Mesenteric fat pad (tissue), 1 donor: ENCODE measurements around the gene CDYL2. TPM values are rescaled to one million over a fixed set of nuclear protein-coding genes. Genes with fewer than 3 reads are reported as not detected.
"Not testable (repeated sequence)": the region's sequence is repeated elsewhere in the genome, so short reads cannot be mapped to it uniquely, and the experiment has no call there.

ENCODE experiments used
- DNase-seq: peaks from one replicate; pipeline ENCODE4 v3.0.0-alpha.2; 2020; ENCODE audit warnings: low spot score
- long read RNA-seq: library from polyadenylated mRNA; unstranded; transcript quantifications from one replicate; pipeline ENCODE4 v2.0.0, GENCODE V29; 2020
- total RNA-seq: library from RNA; stranded (reverse); fragmentation: NEBNext Ultra II Directional; extraction: Animal tissue kit (Norgen Biotek cat#: 25700); gene quantifications from one replicate; pipeline ENCODE4 v1.2.1, GENCODE V29; 2021
- donor health status: DM: yes; HTN: yes; CAD: no.

The CDYL2 gene, protein sequence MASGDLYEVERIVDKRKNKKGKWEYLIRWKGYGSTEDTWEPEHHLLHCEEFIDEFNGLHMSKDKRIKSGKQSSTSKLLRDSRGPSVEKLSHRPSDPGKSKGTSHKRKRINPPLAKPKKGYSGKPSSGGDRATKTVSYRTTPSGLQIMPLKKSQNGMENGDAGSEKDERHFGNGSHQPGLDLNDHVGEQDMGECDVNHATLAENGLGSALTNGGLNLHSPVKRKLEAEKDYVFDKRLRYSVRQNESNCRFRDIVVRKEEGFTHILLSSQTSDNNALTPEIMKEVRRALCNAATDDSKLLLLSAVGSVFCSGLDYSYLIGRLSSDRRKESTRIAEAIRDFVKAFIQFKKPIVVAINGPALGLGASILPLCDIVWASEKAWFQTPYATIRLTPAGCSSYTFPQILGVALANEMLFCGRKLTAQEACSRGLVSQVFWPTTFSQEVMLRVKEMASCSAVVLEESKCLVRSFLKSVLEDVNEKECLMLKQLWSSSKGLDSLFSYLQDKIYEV
- total RNA-seq, result 24.0 TPM
- long read RNA-seq, partial matches to known transcripts, result 0 of 5 reads
- long read RNA-seq, other reads (novel, unspliced or antisense), result 5 of 5 reads

DNA sequence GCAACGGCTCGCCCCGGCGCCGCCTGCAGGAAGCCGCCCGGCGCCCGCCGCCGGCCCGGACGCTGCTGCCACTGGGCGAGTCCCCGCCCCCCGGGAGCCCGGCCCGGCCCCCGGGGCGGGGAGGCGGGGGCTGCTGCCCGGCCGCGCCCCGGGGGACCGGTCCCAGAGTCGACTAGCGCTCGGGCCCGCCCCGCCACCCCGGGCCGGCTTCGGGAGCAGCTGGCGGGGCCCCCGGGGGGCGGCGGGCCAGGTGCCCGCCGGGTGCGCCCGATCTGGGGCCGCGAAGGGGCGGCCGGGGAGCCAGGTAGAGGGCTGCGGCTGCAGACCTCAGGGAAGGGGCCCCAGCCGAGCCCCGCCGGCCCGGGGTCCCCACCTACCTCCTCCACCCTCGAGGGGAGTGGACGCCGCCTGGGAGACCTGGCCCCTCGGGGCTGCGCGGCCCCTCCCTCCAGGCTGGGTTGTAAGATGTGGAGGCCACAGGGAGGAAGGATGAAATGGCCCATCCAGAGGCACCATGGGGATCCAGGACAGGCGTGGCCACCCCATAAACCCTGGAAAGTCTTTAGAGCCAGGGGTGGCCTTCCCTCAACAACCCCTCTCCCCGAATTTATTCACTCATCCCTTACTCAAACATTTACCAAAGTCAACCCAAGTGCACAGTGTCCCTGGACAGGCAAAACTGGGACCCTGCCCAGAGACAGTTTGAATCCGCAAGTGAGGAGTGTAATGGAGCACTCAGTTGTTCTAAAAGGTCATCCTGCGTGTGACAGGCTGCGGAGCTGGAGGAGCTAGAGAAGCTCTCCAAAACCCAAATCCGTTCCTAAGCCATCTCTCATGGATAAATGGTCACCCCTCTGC lies at the start of gene CDYL2:
TSS of gene CDYL2 (minus strand) at position 73 of the 858 bp plus-strand sequence. CDS start 425 bp downstream, outside the sequence.
- no peak for DNase-seq

- DNase-seq, result no peak
Measured at GRCh38 chr16:80852261-80852872, 48.0 kb upstream of the CDYL2 start.

- DNase-seq, result no peak
Measured at GRCh38 chr16:80851831-80852230, 47.4 kb upstream of the CDYL2 start.

- DNase-seq, result no peak
Measured at GRCh38 chr16:80850757-80851156, 46.4 kb upstream of the CDYL2 start.

DNA sequence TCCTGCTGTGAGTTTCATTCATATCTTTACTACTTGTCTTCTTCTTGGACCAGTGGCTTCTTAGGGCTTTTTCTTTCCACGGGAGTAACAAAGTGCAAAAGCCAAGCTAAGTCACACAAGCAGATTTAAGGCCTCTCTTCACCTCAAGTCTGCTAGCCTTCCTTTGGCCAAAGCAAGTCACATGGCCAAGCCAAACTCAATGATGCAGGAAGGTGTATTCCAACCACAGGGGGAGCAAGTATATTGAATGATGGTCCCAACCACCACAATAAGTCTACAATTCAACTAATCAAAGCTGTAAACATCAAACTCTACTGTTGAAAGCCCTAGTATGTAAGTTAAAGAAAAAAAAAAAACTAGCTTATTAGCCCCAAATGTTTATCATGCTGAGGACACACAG lies 44.5 kb upstream of the CDYL2 start:
- DNase-seq, result no peak

- DNase-seq, result no peak
Measured at GRCh38 chr16:80846680-80847079, 42.3 kb upstream of the CDYL2 start.

GRCh38 chr16:80846275-80846674 lies 41.9 kb upstream of the CDYL2 start:
- DNase-seq, result no peak

DNA sequence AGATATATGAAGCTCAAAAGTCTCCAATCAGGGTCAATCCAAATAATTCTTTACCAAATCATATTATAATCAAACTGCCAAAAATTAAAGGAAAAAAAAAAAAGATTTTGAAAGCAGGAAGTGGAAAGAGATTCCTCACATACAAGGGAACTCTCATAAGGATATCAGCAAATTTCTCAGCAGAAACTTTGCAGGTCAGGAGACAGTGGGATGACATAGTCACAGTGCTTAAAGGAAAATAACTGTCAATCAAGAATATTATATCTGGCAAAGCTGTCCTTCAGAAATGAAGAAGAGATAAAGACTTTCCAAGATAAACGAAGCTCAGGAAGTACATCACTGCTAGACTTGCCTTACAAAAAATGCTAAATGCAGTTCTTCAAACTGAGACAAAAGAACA lies 40.0 kb upstream of the CDYL2 start:
- DNase-seq, result no peak

- no peak for DNase-seq
Measured at GRCh38 chr16:80841231-80841630, 36.8 kb upstream of the CDYL2 start.

DNA sequence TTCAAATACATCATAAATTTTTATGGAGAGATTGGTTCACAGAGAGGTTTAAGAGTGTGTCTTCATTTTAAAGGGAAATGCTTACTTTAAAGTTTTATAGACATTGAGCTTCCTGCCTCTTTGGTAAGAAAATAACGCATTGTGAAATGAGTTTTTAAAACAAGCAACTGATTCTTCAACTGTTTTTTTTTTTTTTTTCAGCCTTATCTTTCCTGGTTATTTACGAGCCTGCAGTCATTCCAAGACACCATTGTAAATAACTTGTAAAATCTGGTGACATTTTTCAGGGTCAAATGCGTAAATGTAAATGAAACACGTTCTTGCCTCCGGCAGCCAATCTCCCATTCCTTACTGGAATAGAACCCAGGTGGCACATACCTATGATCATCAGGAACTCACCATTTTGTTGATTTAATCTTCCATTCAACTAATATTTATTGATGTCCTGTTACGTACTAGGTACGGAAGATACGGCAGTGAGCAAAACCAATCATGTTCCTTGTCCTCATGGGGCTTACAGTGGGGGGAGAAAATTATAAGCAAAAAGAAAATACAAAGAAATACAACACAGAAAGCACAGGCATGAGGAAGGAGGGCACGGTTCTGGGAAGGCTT lies 33.2 kb upstream of the CDYL2 start:
- no peak for DNase-seq

- no peak for DNase-seq
Measured at GRCh38 chr16:80836846-80837245, 32.4 kb upstream of the CDYL2 start.

GRCh38 chr16:80836202-80836601 lies 31.8 kb upstream of the CDYL2 start:
- DNase-seq, result no peak

- DNase-seq, result no peak
Measured at GRCh38 chr16:80831039-80831438, 26.6 kb upstream of the CDYL2 start.

DNA sequence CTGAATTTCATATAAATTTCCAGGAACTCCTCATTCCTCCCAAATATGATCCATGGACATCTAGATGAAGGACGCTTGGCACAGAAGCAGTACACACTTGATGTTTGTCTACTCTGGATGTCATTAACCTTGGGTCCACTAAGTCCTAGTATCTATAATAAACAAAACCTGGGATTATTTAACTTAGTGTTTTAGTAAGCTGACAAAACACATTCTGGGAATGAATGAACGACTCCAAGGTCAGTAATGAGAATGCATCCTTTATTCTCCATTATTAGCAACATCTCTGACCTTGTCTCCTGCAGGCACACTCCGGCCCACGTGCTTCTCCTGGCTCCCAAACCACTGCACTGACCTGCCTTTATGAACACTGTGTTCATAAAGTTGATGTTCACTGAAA lies 24.1 kb upstream of the CDYL2 start:
- no peak for DNase-seq

DNA sequence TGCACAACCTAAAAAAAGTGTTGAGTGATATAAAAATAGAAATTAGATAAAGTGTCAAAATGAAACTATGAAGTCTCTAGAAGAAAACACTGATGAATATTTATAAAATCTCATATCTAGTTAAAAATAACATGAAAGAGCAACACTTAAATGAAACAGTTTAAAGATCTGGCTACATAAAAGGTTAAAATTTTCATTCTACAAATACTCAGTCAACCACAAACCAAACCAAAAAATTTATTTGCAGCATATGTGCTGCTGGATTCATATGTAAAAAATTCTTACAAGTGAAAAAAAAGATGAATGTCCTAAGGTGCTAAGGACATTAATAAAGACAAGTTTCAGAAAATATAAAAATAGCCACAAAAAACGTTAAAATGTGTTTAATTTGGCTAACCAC lies 22.6 kb upstream of the CDYL2 start:
- no peak for DNase-seq

- DNase-seq, result no peak
Measured at GRCh38 chr16:80825365-80825758, 21.0 kb upstream of the CDYL2 start.

DNA sequence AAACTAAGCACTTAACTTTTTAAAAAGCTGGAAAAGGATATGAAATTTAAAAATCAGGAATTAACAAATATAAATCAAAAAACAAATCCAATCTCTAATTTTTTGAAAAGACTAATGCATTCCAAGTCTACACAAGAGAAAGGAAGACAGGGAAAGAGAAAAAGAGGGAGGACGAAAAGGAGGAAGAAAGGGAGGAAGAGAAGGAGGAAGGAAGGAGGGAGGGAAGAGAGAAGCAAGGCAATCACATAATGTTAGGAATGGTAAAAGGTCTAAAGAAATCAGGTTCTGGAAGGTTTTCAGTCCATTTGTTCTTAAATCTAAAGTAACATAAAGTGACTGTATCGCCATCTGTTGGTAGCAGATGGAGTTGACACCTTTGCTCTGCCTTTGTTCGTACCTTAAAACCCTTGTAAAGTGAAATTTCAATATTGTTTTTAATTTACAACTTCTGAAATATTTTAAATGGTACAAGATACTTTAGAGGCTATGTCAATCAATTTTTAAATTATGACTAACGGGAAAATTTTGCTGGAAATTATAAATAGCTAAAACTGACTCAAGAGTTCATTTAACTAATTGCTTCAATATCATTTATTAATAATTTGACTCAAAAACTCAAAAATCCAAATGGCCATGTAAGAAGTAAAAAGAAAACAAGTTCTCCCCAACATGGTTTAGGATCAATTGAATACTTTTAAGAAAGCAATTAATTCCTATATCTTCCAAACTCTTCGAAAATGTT lies 20.4 kb upstream of the CDYL2 start:
- DNase-seq, result no peak

DNA sequence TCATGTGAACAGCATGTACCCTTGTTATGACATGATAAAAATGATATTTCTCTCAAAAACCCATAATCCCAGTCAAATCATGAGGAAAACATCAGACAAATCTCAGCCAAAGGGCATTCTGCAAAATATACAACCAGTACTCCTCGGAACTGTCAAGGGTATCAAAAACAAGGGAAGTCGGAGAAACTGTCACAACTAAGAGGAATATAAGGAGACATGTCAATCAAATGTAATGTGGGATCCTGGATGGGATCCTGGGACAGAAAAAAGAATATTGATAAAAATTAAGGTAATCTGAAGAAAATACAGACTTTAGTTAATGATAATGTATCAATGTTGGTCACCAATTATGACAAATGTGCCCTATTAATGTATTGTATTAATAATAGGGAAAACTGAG lies 15.6 kb upstream of the CDYL2 start:
- no peak for DNase-seq

DNA sequence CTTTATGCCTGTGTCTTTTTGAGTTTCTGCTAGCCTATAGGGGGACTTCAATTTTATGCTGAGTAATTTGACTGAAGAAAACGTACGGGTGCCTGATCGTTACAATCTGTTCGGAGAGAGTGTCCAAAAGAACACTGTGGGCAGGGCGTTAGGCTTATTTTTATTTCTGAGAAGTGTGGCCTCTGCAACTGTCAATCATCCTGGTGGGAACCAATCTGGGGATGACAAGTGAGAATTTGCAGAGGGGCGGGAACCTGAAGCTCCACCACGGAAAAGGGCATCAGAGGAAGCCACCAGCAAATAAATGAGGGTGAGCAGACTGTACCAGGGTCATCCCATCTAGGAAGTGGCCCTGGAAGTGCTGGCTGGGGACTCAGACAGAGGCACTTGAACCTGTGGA lies 12.0 kb upstream of the CDYL2 start:
- DNase-seq, result no peak

DNA sequence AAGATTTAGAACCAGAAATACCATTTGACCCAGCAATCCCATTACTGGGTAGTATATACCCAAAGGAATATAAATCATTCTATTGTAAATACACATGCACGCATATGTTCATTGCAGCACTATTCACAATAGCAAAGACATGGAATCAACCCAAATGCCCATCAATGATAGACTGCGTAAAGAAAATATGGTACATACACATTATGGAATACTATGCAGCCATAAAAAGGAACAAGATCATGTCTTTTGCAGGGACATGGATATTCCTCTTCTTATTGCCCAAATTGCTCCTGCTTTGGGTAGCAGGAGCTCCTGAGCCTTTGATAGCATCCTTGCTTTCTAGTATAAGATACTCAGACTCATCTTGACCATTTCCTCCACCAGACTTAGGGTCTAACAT lies 10.9 kb upstream of the CDYL2 start:
- DNase-seq, result not testable (repeated sequence)
